ENCODE results near the gene AOC3. TPM values are rescaled to one million over a fixed set of nuclear protein-coding genes. Genes with fewer than 3 reads are reported as not detected.

AOC3 gene
- total and polyA plus RNA-seq, 2 donors (not counting 3 experiments of a cell fraction or from before 2014, with no cell fraction given) = 0.11 to 0.27 TPM

DNA sequence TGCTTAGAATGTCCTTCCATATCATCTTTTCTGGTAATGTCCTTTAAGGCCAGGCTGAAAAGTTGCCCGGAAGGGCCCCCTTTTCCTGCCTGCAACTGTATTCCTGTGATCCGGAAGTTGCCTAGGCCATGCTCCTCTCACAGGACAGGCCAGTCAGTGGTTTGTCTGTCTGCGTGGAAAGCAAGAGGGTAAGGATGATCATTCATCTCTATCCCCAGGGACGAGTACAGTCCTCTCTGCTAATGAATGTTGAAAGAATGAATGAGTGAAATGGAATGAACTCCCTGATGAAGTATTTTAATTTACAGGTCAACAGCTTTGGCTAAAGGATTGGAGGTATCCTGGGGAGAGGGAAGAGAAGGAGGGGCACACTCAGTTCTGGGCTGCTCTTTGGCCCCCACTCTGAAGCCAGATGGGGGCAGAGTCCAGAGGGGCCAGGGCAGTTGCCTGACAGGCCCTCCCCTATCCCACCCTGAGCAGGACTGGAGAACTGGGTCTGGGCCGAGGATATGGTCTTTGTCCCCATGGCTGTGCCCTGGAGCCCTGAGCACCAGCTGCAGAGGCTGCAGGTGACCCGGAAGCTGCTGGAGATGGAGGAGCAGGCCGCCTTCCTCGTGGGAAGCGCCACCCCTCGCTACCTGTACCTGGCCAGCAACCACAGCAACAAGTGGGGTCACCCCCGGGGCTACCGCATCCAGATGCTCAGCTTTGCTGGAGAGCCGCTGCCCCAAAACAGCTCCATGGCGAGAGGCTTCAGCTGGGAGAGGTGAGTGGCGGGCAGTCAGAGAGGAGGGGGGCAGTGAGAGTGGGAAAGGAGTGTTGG, 3.2 kb downstream of the AOC3 start:
- no peaks in the 10 kb centered on the region for H3K9me3 ChIP-seq (replicated peaks; ENCODE audit: control insufficient read depth, insufficient read depth, low read length)
- BruUV-seq (replicated peaks) = no TSS peak
- no peaks in the 10 kb centered on the region for H3K36me3 ChIP-seq (ENCODE audit: control insufficient read depth in 2 of 2, extremely low read depth in 1 of 2, insufficient read depth in 2 of 2, low read length in 2 of 2)
- TF ChIP-seq JUN (IDR thresholded peaks at IDR 0.05; ENCODE audit: borderline replicate concordance, insufficient read depth, insufficient read length, low read depth) = no peak
- TF ChIP-seq POLR2A (IDR thresholded peaks at IDR 0.05; ENCODE audit: low read depth, low read length) = no peak
- TF ChIP-seq FOS (IDR thresholded peaks at IDR 0.05; ENCODE audit: borderline replicate concordance, insufficient read depth, low read length) = no peak
- TF ChIP-seq POLR2AphosphoS5 (IDR thresholded peaks at IDR 0.05; ENCODE audit: insufficient read depth, low read depth, low read length) = no peak
- no peak for TF ChIP-seq EZH2 (IDR thresholded peaks at IDR 0.05; ENCODE audit: borderline replicate concordance, low read depth, low read length, severe bottlenecking)
- TF ChIP-seq, protein P1, sequence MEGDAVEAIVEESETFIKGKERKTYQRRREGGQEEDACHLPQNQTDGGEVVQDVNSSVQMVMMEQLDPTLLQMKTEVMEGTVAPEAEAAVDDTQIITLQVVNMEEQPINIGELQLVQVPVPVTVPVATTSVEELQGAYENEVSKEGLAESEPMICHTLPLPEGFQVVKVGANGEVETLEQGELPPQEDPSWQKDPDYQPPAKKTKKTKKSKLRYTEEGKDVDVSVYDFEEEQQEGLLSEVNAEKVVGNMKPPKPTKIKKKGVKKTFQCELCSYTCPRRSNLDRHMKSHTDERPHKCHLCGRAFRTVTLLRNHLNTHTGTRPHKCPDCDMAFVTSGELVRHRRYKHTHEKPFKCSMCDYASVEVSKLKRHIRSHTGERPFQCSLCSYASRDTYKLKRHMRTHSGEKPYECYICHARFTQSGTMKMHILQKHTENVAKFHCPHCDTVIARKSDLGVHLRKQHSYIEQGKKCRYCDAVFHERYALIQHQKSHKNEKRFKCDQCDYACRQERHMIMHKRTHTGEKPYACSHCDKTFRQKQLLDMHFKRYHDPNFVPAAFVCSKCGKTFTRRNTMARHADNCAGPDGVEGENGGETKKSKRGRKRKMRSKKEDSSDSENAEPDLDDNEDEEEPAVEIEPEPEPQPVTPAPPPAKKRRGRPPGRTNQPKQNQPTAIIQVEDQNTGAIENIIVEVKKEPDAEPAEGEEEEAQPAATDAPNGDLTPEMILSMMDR (IDR thresholded peaks at IDR 0.05; ENCODE audit: extremely low read depth in 1 of 2, insufficient read depth in 1 of 2, low read depth in 1 of 2, low read length in 2 of 2) = no peak
- TF ChIP-seq, protein P2, sequence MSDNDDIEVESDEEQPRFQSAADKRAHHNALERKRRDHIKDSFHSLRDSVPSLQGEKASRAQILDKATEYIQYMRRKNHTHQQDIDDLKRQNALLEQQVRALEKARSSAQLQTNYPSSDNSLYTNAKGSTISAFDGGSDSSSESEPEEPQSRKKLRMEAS (IDR thresholded peaks at IDR 0.05; ENCODE audit: insufficient read depth, insufficient read length) = no peak
- TF ChIP-seq GATA2 (IDR thresholded peaks at IDR 0.05; ENCODE audit: insufficient read depth, insufficient read length, low read depth, low read length) = no peak
- no peak for TF ChIP-seq MYC (IDR thresholded peaks at IDR 0.05; ENCODE audit: low read depth, low read length)
- peaks cover 0 to 3% of the 10 kb centered on the region in 2 experiments for H3K27me3 ChIP-seq (ENCODE audit: control insufficient read depth in 2 of 2, insufficient read depth in 2 of 2, low read length in 2 of 2)
- FAIRE-seq (no peak), DNase-seq (ENCODE audit: low read depth, low spot score) (no peak)
- dilution Hi-C loops (cut with MboI; ENCODE audit: extremely low pct_ligation_motif_present, low sequenced_read_pairs) = no loop called here
- H3K4me1 ChIP-seq (ENCODE audit: control insufficient read depth, extremely low read depth, insufficient read depth, low read length) = no peaks in the 10 kb centered on the region
- no peaks in the 10 kb centered on the region for H4K20me1 ChIP-seq (replicated peaks; ENCODE audit: control insufficient read depth, extremely low read depth, insufficient read depth, low read length)
- no peak overlapping the region for H3K4me3 ChIP-seq (replicated peaks in 1 of 3; ENCODE audit: insufficient read depth in 1 of 3, low read depth in 1 of 3, low read length in 3 of 3)
- CTCF ChIA-PET = interaction anchor here (2.0 kb wide), 1 partner anchor 11 kb away, joined by 9 read pairs; the partner anchor contains the start of gene AOC2
- no peak overlapping the region for H2AFZ ChIP-seq (ENCODE audit: low read depth, low read length)
- H3K27ac ChIP-seq (ENCODE audit: insufficient read depth, low read depth, low read length) = no peak overlapping the region
- H3K9me1 ChIP-seq (replicated peaks; ENCODE audit: control insufficient read depth, extremely low read depth, insufficient read depth, low read length) = no peaks in the 10 kb centered on the region
- H3K9ac ChIP-seq (replicated peaks; ENCODE audit: extremely low read depth, insufficient read depth, low read length) = no peak overlapping the region
- POLR2A ChIA-PET = no interaction called here
- intact Hi-C loops (cut with micrococcal nuclease) = no loop called here
- H3K79me2 ChIP-seq (ENCODE audit: control insufficient read depth, insufficient read depth, low read length) = no peaks in the 10 kb centered on the region
- no peak overlapping the region for H3K4me2 ChIP-seq (ENCODE audit: insufficient read depth, low read length)

Data from endothelial cell of umbilical vein (primary cell).